SU-DHL-6 (cell line): ENCODE measurements around the gene ACVR1B.

Experiments
- EZH2phosphoT487 ChIP-seq: fragments of 200-600 bp; sonication (generic), shearing (Covaris generic); conservative IDR thresholded peaks from 2 replicates; pipeline ENCODE4 v1.6.1; 2018; ENCODE audit warnings: mild to moderate bottlenecking, antibody characterized with exemption, low read length, moderate library complexity, mixed read lengths
- TF ChIP-seq, protein P1 (sequence below): fragments of 200-600 bp; sonication (generic); IDR thresholded peaks from one replicate; pipeline ENCODE4 v1.5.1; 2017; ENCODE audit warnings: antibody characterized with exemption, mild to moderate bottlenecking, low read length, moderate library complexity; ENCODE audit not compliant: insufficient read depth, poor library complexity, severe bottlenecking

DNA sequence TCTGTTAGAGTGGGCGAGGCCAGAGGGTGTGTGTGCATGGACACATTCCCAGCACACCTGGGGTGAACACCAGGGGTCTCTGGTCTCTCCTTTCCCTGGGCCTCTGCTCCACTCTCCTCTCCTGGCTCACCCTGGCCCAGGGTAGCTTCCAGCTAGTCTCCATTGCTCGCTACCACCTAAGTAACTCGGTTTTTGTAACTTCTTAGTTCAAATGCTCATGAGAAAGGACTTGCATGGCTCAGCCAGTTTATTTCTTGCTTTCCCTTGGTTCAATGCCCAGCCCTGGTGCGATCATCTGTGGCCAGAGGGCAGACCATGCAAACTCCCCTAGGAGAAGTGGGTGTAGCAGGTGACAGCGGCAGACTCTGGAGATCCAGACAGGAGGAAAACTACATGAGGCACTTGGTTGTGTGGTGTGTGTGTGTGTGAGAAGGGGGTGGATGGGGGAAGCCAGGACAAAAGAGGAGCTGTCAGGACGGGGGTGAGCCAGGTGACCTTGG lies 8.9 kb upstream of the ACVR1B start:
- TF ChIP-seq, protein P1, sequence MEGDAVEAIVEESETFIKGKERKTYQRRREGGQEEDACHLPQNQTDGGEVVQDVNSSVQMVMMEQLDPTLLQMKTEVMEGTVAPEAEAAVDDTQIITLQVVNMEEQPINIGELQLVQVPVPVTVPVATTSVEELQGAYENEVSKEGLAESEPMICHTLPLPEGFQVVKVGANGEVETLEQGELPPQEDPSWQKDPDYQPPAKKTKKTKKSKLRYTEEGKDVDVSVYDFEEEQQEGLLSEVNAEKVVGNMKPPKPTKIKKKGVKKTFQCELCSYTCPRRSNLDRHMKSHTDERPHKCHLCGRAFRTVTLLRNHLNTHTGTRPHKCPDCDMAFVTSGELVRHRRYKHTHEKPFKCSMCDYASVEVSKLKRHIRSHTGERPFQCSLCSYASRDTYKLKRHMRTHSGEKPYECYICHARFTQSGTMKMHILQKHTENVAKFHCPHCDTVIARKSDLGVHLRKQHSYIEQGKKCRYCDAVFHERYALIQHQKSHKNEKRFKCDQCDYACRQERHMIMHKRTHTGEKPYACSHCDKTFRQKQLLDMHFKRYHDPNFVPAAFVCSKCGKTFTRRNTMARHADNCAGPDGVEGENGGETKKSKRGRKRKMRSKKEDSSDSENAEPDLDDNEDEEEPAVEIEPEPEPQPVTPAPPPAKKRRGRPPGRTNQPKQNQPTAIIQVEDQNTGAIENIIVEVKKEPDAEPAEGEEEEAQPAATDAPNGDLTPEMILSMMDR = no peak
- no peak for TF ChIP-seq EZH2phosphoT487
